ENCODE data around the gene CDH24.

Gene CDH24

GRCh38 chr14:23009939-23010726 lies 47.2 kb downstream of the CDH24 start, which contains the start of gene C14orf93:
Gene C14orf93, minus strand, starts transcription at chr14:23010143. Its CDS starts 11,120 bp downstream, at chr14:22999023.
- no peak for TF ChIP-seq CTCF (IDR thresholded peaks at IDR 0.05; ENCODE audit: insufficient read depth, low read length, missing control alignments)
- peak within 1 kb of the TSS; percentile 57 for H3K4me3 ChIP-seq (ENCODE audit: low read depth, low read length)
- DNase-seq (ENCODE audit: low read depth, low spot score): no peak
- CTCF ChIA-PET: interaction anchor here (0.7 to 7.9 kb wide), 6 partner anchors 14 to 622 kb away, joined by 3 to 62 read pairs (median 6); no protein-coding TSS in a partner anchor
- POLR2A ChIA-PET: no interaction called here

GRCh38 chr14:23009483-23009938 lies 47.8 kb downstream of the CDH24 start:
- ChIA-PET POLR2A (no interaction called here), CTCF (interaction anchor here (0.9 to 3.9 kb wide), 3 partner anchors 10 to 47 kb away, joined by 3 to 62 read pairs (median 5); no protein-coding TSS in a partner anchor)
- no peak for TF ChIP-seq CTCF (IDR thresholded peaks at IDR 0.05; ENCODE audit: insufficient read depth, low read length, missing control alignments)
- DNase-seq (ENCODE audit: low read depth, low spot score): no peak
- H3K4me3 ChIP-seq (ENCODE audit: low read depth, low read length): peak overlapping the region; percentile 57

DNA sequence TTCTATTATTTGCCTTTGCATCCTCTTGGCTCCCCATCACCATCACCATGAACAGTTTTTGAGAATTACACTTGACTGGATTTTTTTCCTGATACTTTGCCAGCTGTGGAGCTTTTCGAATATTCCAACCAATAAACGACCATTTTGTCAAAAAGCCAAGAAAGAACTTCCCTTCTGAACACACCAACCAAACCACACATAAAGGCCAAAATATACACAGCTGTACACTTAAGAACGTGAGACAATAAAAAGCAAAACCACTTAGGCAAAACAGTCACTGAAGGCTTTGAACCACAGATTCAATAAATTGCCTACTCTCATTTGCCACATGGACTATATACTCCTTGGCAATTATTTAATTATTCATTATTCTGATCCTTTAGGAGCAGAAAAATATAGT lies 48.5 kb downstream of the CDH24 start:
- CTCF ChIA-PET: interaction anchor here (0.9 to 3.9 kb wide), 8 partner anchors 9 to 78 kb away, joined by 3 to 70 read pairs (median 5); no protein-coding TSS in a partner anchor
- POLR2A ChIA-PET: no interaction called here
- no peak for DNase-seq (ENCODE audit: low read depth, low spot score)
- no peak overlapping the region for H3K4me3 ChIP-seq (ENCODE audit: low read depth, low read length)
- TF ChIP-seq CTCF (IDR thresholded peaks at IDR 0.05; ENCODE audit: insufficient read depth, low read length, missing control alignments): no peak

GRCh38 chr14:23006544-23007419 lies 50.5 kb downstream of the CDH24 start:
- H3K4me3 ChIP-seq (ENCODE audit: low read depth, low read length): peak overlapping the region; percentile 70
- ChIA-PET CTCF (interaction anchor here (0.6 to 3.9 kb wide), 32 partner anchors 8 to 175 kb away, joined by 3 to 70 read pairs (median 4); partner anchors contain the start of genes ACIN1, AJUBA, C14orf119 and CDH24), POLR2A (interaction anchor here (0.9 to 2.2 kb wide), 6 partner anchors 12 to 51 kb away, joined by 3 to 14 read pairs (median 4); partner anchors contain the start of gene PSMB5)
- peak; percentile 86 for DNase-seq (ENCODE audit: low read depth, low spot score)
- TF ChIP-seq CTCF (IDR thresholded peaks at IDR 0.05; ENCODE audit: insufficient read depth, low read length, missing control alignments): peak; percentile 54

GRCh38 chr14:23006188-23006534 lies 51.2 kb downstream of the CDH24 start:
- peak overlapping the region; percentile 70 for H3K4me3 ChIP-seq (ENCODE audit: low read depth, low read length)
- POLR2A ChIA-PET: interaction anchor here (0.9 to 2.2 kb wide), 3 partner anchors 11 to 26 kb away, joined by 3 to 14 read pairs (median 13); no protein-coding TSS in a partner anchor
- DNase-seq (ENCODE audit: low read depth, low spot score): no peak
- CTCF ChIA-PET: interaction anchor here (0.6 to 3.9 kb wide), 26 partner anchors 8 to 176 kb away, joined by 3 to 70 read pairs (median 5); partner anchors contain the start of genes AJUBA and CDH24
- TF ChIP-seq CTCF (IDR thresholded peaks at IDR 0.05; ENCODE audit: insufficient read depth, low read length, missing control alignments): no peak
